Measurements from ENCODE around the gene KCNAB1. TPM values are rescaled to one million over a fixed set of nuclear protein-coding genes. Genes with fewer than 3 reads are reported as not detected.
"Not testable (repeated sequence)": the region's sequence is repeated elsewhere in the genome, so short reads cannot be mapped to it uniquely, and the experiment has no call there.

KCNAB1 gene
- total and polyA plus RNA-seq, 2 donors (not counting 1 experiment from before 2014, with no cell fraction given): not detected

DNA sequence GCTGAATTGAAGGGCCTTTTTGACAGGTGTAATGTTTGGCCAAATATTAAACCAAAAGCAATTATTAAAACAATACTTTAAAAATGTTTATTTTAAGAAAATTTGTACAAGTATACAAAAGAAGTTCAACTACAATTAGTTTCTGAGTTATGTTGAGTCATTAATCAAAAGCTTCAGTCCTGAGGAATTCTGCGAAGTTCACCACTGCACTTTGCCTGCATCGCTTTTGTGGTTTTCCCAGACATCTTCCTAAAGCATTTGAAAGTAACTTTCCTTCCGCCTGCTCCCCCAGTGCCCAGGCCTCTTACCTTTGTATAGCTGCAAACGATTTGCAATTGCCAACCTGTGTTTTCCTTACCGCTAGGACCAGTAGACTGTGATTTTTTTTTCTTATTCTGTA, 69.5 kb downstream of the KCNAB1 start:
- no peak overlapping the region for H3K4me3 ChIP-seq (ENCODE audit: control extremely low read depth in 1 of 5, extremely low read depth in 1 of 5, insufficient read depth in 1 of 5, low read depth in 2 of 5, low read length in 4 of 5)
- Mint-ChIP-seq H3K9me3 (ENCODE audit: insufficient read depth) (no peaks in the 10 kb centered on the region), H3K4me1 (no peaks in the 10 kb centered on the region), H3K27me3 (peaks cover 7% of the 10 kb centered on the region), H3K27ac (no peak overlapping the region), H3K4me3 (no peak overlapping the region)
- ChIA-PET POLR2A (no interaction called here), CTCF (no interaction called here)
- H3K9me3 ChIP-seq (ENCODE audit: control extremely low read depth in 1 of 3, control insufficient read depth in 2 of 3, insufficient read depth in 1 of 3, low read length in 2 of 3): no peaks in the 10 kb centered on the region
- no peaks in the 10 kb centered on the region for H3K4me1 ChIP-seq (ENCODE audit: control insufficient read depth in 2 of 2, insufficient read depth in 2 of 2, low read length in 2 of 2)
- no peak overlapping the region for H2AFZ ChIP-seq (ENCODE audit: insufficient read depth, low read depth, low read length, poor library complexity, severe bottlenecking)
- no peak overlapping the region for H3K9ac ChIP-seq (ENCODE audit: low read length)
- H3K27ac ChIP-seq (ENCODE audit: low read length in 2 of 2): no peak overlapping the region
- no peak overlapping the region for H3K4me2 ChIP-seq (replicated peaks; ENCODE audit: low read depth, low read length, poor library complexity, severe bottlenecking)
- intact Hi-C loops (cut with micrococcal nuclease): no loop called here
- no peak for DNase-seq
- H3K36me3 ChIP-seq (replicated peaks in 1 of 2; ENCODE audit: control extremely low read depth in 1 of 2, control insufficient read depth in 1 of 2, extremely low read depth in 1 of 2, insufficient read depth in 2 of 2, low read length in 1 of 2): no peaks in the 10 kb centered on the region
- no peak for ATAC-seq (ENCODE audit: low read depth)
- no peak for TF ChIP-seq EZH2 (IDR thresholded peaks at IDR 0.05; ENCODE audit: borderline replicate concordance, insufficient read depth, low read depth, low read length, poor library complexity, severe bottlenecking)
- TF ChIP-seq, protein P1, sequence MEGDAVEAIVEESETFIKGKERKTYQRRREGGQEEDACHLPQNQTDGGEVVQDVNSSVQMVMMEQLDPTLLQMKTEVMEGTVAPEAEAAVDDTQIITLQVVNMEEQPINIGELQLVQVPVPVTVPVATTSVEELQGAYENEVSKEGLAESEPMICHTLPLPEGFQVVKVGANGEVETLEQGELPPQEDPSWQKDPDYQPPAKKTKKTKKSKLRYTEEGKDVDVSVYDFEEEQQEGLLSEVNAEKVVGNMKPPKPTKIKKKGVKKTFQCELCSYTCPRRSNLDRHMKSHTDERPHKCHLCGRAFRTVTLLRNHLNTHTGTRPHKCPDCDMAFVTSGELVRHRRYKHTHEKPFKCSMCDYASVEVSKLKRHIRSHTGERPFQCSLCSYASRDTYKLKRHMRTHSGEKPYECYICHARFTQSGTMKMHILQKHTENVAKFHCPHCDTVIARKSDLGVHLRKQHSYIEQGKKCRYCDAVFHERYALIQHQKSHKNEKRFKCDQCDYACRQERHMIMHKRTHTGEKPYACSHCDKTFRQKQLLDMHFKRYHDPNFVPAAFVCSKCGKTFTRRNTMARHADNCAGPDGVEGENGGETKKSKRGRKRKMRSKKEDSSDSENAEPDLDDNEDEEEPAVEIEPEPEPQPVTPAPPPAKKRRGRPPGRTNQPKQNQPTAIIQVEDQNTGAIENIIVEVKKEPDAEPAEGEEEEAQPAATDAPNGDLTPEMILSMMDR (IDR thresholded peaks at IDR 0.05): no peak
- WGBS (ENCODE audit: insufficient coverage): 82% methylated on average over 2 of the region's 5 CpGs
- H4K20me1 ChIP-seq (ENCODE audit: control insufficient read depth, insufficient read depth, low read length, poor library complexity, severe bottlenecking): no peaks in the 10 kb centered on the region
- no peaks in the 10 kb centered on the region for H3K27me3 ChIP-seq (replicated peaks in 1 of 4; ENCODE audit: control extremely low read depth in 1 of 4, control insufficient read depth in 3 of 4, insufficient read depth in 4 of 4, low read length in 3 of 4)
- no peaks in the 10 kb centered on the region for H3K79me2 ChIP-seq (ENCODE audit: control insufficient read depth, insufficient read depth, low read length)

DNA sequence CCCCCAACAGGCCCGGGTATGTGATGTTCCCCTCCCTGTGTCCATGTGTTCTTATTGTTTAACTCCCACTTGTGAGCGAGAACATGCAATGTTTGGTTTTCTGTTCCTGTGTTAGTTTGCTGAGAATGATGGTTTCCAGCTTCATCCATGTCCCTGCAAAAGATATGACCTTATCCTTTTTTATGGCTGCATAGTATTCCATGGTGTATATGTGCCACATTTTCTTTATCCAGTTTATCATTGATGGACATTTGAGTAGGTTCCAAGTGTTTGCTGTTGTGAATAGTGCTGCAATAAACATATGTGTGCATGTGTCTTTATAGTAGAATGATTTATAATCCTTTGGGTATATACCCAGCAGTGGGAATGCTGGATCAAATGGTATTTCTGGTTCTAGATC, 74.6 kb downstream of the KCNAB1 start:
- POLR2A ChIA-PET; H3K4me1 ChIP-seq (ENCODE audit: control insufficient read depth in 2 of 2, insufficient read depth in 2 of 2, low read length in 2 of 2); H3K4me3 Mint-ChIP-seq; H3K27ac ChIP-seq (ENCODE audit: low read length in 2 of 2); H4K20me1 ChIP-seq (ENCODE audit: control insufficient read depth, insufficient read depth, low read length, poor library complexity, severe bottlenecking); H3K79me2 ChIP-seq (ENCODE audit: control insufficient read depth, insufficient read depth, low read length); ATAC-seq (ENCODE audit: low read depth); H3K4me3 ChIP-seq (ENCODE audit: control extremely low read depth in 1 of 5, extremely low read depth in 1 of 5, insufficient read depth in 1 of 5, low read depth in 2 of 5, low read length in 4 of 5); H3K27ac Mint-ChIP-seq; CTCF ChIA-PET; H3K36me3 ChIP-seq (replicated peaks in 1 of 2; ENCODE audit: control extremely low read depth in 1 of 2, control insufficient read depth in 1 of 2, extremely low read depth in 1 of 2, insufficient read depth in 2 of 2, low read length in 1 of 2); H3K4me2 ChIP-seq (replicated peaks; ENCODE audit: low read depth, low read length, poor library complexity, severe bottlenecking); H3K9me3 ChIP-seq (ENCODE audit: control extremely low read depth in 1 of 3, control insufficient read depth in 2 of 3, insufficient read depth in 1 of 3, low read length in 2 of 3); H3K9me3 Mint-ChIP-seq (ENCODE audit: insufficient read depth); H3K27me3 ChIP-seq (replicated peaks in 1 of 4; ENCODE audit: control extremely low read depth in 1 of 4, control insufficient read depth in 3 of 4, insufficient read depth in 4 of 4, low read length in 3 of 4); H3K9ac ChIP-seq (ENCODE audit: low read length); H2AFZ ChIP-seq (ENCODE audit: insufficient read depth, low read depth, low read length, poor library complexity, severe bottlenecking); intact Hi-C loops (cut with micrococcal nuclease); DNase-seq; H3K4me1 Mint-ChIP-seq: not testable (repeated sequence)
- H3K27me3 Mint-ChIP-seq: peaks cover 14% of the 10 kb centered on the region
- no CpG with 5 or more reads among the region's 2 CpGs for WGBS (ENCODE audit: insufficient coverage)

DNA sequence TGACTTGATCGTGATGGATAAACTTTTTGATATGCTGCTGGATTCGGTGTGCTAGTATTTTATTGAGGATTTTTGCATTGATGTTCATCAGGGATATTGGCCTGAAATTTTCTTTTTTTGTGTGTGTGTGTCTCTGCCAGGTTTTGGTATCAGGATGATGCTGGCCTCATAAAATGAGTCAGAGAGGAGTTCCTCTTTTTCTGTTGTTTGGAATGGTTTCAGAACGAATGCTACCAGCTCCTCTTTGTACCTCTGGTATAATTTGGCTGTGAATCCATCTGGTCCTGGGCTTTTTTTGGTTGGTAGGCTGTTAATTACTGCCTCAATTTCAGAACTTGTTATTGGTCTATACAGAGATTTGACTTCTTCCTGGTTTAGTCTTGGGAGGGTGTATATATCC, 76.8 kb downstream of the KCNAB1 start:
- H3K4me3 Mint-ChIP-seq; H2AFZ ChIP-seq (ENCODE audit: insufficient read depth, low read depth, low read length, poor library complexity, severe bottlenecking); H3K9ac ChIP-seq (ENCODE audit: low read length); H3K27me3 ChIP-seq (replicated peaks in 1 of 4; ENCODE audit: control extremely low read depth in 1 of 4, control insufficient read depth in 3 of 4, insufficient read depth in 4 of 4, low read length in 3 of 4); H3K9me3 ChIP-seq (ENCODE audit: control extremely low read depth in 1 of 3, control insufficient read depth in 2 of 3, insufficient read depth in 1 of 3, low read length in 2 of 3); H3K4me2 ChIP-seq (replicated peaks; ENCODE audit: low read depth, low read length, poor library complexity, severe bottlenecking); CTCF ChIA-PET; ATAC-seq (ENCODE audit: low read depth); H3K4me1 Mint-ChIP-seq; H3K4me3 ChIP-seq (ENCODE audit: control extremely low read depth in 1 of 5, extremely low read depth in 1 of 5, insufficient read depth in 1 of 5, low read depth in 2 of 5, low read length in 4 of 5); H3K27ac Mint-ChIP-seq; H3K9me3 Mint-ChIP-seq (ENCODE audit: insufficient read depth); H3K27ac ChIP-seq (ENCODE audit: low read length in 2 of 2); intact Hi-C loops (cut with micrococcal nuclease); H3K4me1 ChIP-seq (ENCODE audit: control insufficient read depth in 2 of 2, insufficient read depth in 2 of 2, low read length in 2 of 2); H3K36me3 ChIP-seq (replicated peaks in 1 of 2; ENCODE audit: control extremely low read depth in 1 of 2, control insufficient read depth in 1 of 2, extremely low read depth in 1 of 2, insufficient read depth in 2 of 2, low read length in 1 of 2); DNase-seq; POLR2A ChIA-PET; H4K20me1 ChIP-seq (ENCODE audit: control insufficient read depth, insufficient read depth, low read length, poor library complexity, severe bottlenecking); H3K79me2 ChIP-seq (ENCODE audit: control insufficient read depth, insufficient read depth, low read length): not testable (repeated sequence)
- 100% methylated on average over 2 of the region's 3 CpGs for WGBS (ENCODE audit: insufficient coverage)
- H3K27me3 Mint-ChIP-seq: peaks cover 21% of the 10 kb centered on the region

Data from B cell (primary cell).